Measurements from ENCODE around the gene ANGPT4. TPM values are rescaled to one million over a fixed set of nuclear protein-coding genes. Genes with fewer than 3 reads are reported as not detected.

Gene ANGPT4
- total and polyA plus RNA-seq, 10 donors = 0.03 to 0.06 TPM; not detected in 8

- H3K27me3 ChIP-seq (replicated peaks in 1 of 7) = no peaks in the 10 kb centered on the region
- no peak overlapping the region for H3K4me3 ChIP-seq
- no peak for DNase-seq
- peaks cover 0 to 33% (median 2%) of the 10 kb centered on the region in 6 donors for H3K36me3 ChIP-seq
- H3K27ac ChIP-seq = peak overlapping the region in 1 of 8 donors; percentile 87
- TF ChIP-seq POLR2AphosphoS5 (IDR thresholded peaks at IDR 0.05) (no peak), POLR2A (IDR thresholded peaks at IDR 0.05) (no peak)
- TF ChIP-seq, protein P1, sequence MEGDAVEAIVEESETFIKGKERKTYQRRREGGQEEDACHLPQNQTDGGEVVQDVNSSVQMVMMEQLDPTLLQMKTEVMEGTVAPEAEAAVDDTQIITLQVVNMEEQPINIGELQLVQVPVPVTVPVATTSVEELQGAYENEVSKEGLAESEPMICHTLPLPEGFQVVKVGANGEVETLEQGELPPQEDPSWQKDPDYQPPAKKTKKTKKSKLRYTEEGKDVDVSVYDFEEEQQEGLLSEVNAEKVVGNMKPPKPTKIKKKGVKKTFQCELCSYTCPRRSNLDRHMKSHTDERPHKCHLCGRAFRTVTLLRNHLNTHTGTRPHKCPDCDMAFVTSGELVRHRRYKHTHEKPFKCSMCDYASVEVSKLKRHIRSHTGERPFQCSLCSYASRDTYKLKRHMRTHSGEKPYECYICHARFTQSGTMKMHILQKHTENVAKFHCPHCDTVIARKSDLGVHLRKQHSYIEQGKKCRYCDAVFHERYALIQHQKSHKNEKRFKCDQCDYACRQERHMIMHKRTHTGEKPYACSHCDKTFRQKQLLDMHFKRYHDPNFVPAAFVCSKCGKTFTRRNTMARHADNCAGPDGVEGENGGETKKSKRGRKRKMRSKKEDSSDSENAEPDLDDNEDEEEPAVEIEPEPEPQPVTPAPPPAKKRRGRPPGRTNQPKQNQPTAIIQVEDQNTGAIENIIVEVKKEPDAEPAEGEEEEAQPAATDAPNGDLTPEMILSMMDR (IDR thresholded peaks at IDR 0.05 in 8 of 11, conservative IDR thresholded peaks at IDR 0.05 in 3 of 11) = no peak
- no peaks in the 10 kb centered on the region for H3K9me3 ChIP-seq
- intact Hi-C loops (cut with DNase I; ENCODE audit: low total_unique reads) = no loop called here
- peaks cover 27 to 90% (median 50%) of the 10 kb centered on the region in 6 donors for H3K4me1 ChIP-seq
- 73 to 94% (median 85%) methylated on average over 4 to 5 of the region's 5 CpGs for WGBS, 5 donors
These were observed 67.9 kb downstream of the ANGPT4 start for GRCh38 chr20:848193-848592.

DNA sequence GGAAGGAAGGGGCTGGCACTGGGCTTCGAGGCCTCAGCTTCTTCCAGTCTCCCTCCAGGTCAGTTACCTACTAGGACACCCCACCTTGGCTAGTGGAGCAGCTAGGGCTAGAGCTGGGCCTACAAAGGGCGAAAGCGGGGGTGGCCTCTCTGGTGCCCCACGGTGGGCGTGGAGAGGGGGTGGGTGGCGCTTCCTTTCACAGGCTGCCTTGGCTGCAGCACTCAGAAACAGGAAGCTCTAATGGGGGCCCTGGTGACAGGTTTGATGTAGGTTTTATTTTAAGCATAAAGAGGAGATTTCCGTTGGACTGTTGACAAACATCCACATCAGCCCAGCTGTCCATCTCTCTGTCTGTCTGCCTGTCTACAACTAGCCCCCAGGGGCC is 69.2 kb downstream of the ANGPT4 start:
- peak; percentile 92 for DNase-seq
- intact Hi-C loops (cut with DNase I; ENCODE audit: low total_unique reads) = no loop called here
- peak overlapping the region in 7 of 8 donors; percentile 50 to 79 (median 63) for H3K4me3 ChIP-seq
- WGBS, 5 donors = 7 to 17% (median 11%) methylated on average over 7 of the region's 7 CpGs
- no peaks in the 10 kb centered on the region for H3K9me3 ChIP-seq
- H3K27ac ChIP-seq = peak overlapping the region; percentile 32 to 87 (median 71)
- H3K4me1 ChIP-seq = peaks cover 31 to 96% (median 58%) of the 10 kb centered on the region in 6 donors
- H3K27me3 ChIP-seq (replicated peaks in 1 of 7) = peaks cover 0 to 6% (median 0%) of the 10 kb centered on the region in 7 donors
- H3K36me3 ChIP-seq = peaks cover 0 to 22% (median 2%) of the 10 kb centered on the region in 6 donors
- TF ChIP-seq POLR2A (IDR thresholded peaks at IDR 0.05) (no peak), POLR2AphosphoS5 (IDR thresholded peaks at IDR 0.05) (peak in 2 of 3 donors; percentile 48 to 56)

DNA sequence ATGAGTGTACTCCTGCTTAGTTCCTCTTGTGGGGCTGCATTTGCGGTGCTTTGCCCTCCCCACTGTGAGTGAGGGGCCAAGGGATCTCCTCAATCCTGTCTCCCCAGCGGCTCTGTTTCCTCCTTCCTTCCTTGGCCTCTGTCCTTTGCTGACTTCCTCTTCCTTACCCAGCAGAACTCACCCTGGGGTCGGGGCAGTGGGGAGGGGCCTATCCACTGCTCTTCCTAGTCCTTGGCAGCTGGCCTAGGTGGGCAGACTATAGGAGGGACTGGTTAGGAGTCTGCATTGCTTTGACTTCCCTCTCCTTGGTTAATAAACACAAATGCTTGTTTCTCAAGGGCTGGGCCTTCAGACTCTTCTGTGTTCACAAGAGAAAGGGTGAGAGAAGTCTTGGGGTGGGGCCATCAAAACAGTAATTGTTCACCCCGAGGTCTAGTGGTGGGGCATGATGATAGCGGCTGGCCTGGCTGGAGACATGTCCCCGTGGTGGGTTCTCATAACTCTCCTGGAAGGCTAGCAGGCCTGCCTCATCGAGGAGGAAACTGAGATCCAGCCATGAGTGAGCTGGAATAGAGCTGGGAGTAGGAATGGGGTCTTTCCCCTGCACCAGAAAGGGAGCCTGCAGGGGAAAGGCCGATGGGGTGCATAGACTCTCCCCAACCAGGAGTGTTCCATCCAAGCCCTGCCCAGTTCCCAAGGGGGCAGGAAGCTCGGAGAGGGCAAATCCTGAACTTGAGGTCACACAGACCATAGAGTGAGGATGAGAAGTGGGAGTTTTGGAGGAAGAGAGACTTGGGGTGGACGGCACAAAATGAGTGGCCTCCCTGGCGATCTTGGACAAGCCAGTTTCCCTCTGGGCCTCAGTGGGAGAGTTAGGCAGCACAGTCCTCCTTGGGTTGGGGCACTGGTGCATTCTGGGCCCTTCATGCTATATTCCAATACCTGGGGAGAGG is 69.9 kb downstream of the ANGPT4 start:
- DNase-seq = peak; percentile 81
- TF ChIP-seq POLR2AphosphoS5 (IDR thresholded peaks at IDR 0.05) (no peak), POLR2A (IDR thresholded peaks at IDR 0.05) (no peak)
- TF ChIP-seq, protein P1 (IDR thresholded peaks at IDR 0.05 in 8 of 11, conservative IDR thresholded peaks at IDR 0.05 in 3 of 11) = no peak
- Histone ChIP-seq H3K9me3 (no peaks in the 10 kb centered on the region), H3K4me3 (peak overlapping the region; percentile 50 to 79 (median 62)), H3K4me1 (peaks cover 36 to 96% (median 65%) of the 10 kb centered on the region in 6 donors), H3K27ac (peak overlapping the region; percentile 61 to 87 (median 74)), H3K27me3 (replicated peaks in 1 of 7) (peaks cover 0 to 13% (median 4%) of the 10 kb centered on the region in 7 donors), H3K36me3 (peaks cover 0 to 22% (median under 1%) of the 10 kb centered on the region in 6 donors)
- intact Hi-C loops (cut with DNase I; ENCODE audit: low total_unique reads) = no loop called here
- WGBS, 5 donors = 22 to 30% (median 29%) methylated on average over 11 of the region's 11 CpGs

DNA sequence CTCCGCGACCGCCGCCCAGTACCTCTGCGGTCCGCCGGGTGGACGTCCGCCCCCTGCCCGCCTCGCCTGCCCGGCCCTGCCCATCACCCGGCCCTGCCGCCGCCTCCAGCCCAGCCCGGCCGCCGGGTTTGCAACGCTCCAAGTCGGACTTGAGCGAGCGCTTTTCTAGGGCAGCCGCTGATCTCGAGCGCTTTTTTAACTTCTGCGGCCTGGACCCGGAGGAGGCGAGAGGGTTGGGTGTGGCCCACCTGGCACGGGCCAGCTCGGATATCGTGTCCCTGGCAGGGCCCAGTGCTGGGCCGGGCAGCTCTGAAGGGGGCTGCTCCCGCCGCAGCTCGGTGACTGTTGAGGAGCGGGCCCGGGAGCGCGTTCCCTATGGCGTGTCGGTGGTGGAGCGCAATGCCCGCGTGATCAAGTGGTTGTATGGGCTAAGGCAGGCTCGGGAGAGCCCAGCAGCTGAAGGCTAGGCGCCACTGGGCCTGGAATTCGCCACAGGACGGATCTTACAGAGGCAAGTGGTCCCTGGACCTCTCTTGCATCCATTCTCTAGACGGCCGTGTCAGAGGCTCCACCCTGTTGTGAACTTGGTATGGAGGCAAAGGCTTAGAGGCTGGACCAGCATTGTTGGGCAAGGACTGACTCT is 70.8 kb downstream of the ANGPT4 start:
- Histone ChIP-seq H3K27me3 (replicated peaks in 1 of 7) (peaks cover 0 to 18% (median 6%) of the 10 kb centered on the region in 7 donors), H3K9me3 (no peaks in the 10 kb centered on the region), H3K4me3 (peak overlapping the region; percentile 50 to 79 (median 62)), H3K4me1 (peaks cover 42 to 96% (median 73%) of the 10 kb centered on the region in 6 donors), H3K27ac (peak overlapping the region; percentile 61 to 87 (median 74)), H3K36me3 (peaks cover 0 to 27% (median 0%) of the 10 kb centered on the region in 6 donors)
- WGBS, 5 donors = 21 to 24% (median 24%) methylated on average over 7 to 50 of the region's 50 CpGs
- DNase-seq = peak; percentile 83
- TF ChIP-seq POLR2AphosphoS5 (IDR thresholded peaks at IDR 0.05) (peak in 1 of 3 donors; percentile 25), POLR2A (IDR thresholded peaks at IDR 0.05) (no peak)
- TF ChIP-seq, protein P1 (IDR thresholded peaks at IDR 0.05 in 8 of 11, conservative IDR thresholded peaks at IDR 0.05 in 3 of 11) = no peak
- intact Hi-C loops (cut with DNase I; ENCODE audit: low total_unique reads) = no loop called here

Measured in spleen (tissue), 11 donors.